ENCODE data around the gene HMGCR.
A peak's percentile ranks its signal among the peaks of the same experiment; 100 is the strongest.

HMGCR gene

GRCh38 chr5:75387806-75388205 lies 50.8 kb downstream of the HMGCR start:
- DNase-seq, result no peak

GRCh38 chr5:75389430-75389829 lies 52.4 kb downstream of the HMGCR start:
- peak in 1 of 5 donors; percentile 59 for DNase-seq

GRCh38 chr5:75395277-75395676 lies 58.3 kb downstream of the HMGCR start:
- DNase-seq, result no peak

GRCh38 chr5:75405296-75405695 lies 68.3 kb downstream of the HMGCR start:
- no peak for DNase-seq
